Lung (tissue), 12 donors: Measurements from ENCODE around the gene ZNF136. TPM values are rescaled to one million over a fixed set of nuclear protein-coding genes. Genes with fewer than 3 reads are reported as not detected.

Experiments used
- ATAC-seq: fragments of 200-7000 bp; cut with Tn5 transposase; one replicate; pipeline ENCODE4 v1.9.1; 2020; ENCODE audit warnings: moderate number of reproducible peaks; ENCODE audit not compliant: insufficient read depth, low FRiP score
- DNase-seq, 3 donors: peaks; one replicate each; pipeline ENCODE4 v3.0.0-alpha.2; 2013 to 2017
- H3K27ac ChIP-seq, 2 donors: one replicate each; pipeline ENCODE4 v1.5.1; 2013; ENCODE audit warnings: mild to moderate bottlenecking in 2 of 2, moderate library complexity in 2 of 2, control low read depth in 1 of 2, inconsistent platforms in 1 of 2, low read depth in 1 of 2, low read length in 1 of 2
- H3K27me3 ChIP-seq, 3 donors: one replicate each; pipeline ENCODE4 v1.5.1; 2013; ENCODE audit warnings: low read length in 2 of 3; ENCODE audit not compliant: control insufficient read depth in 3 of 3, insufficient read depth in 3 of 3
- H3K36me3 ChIP-seq, 4 donors: one replicate each; pipeline ENCODE4 v1.5.1; 2013; ENCODE audit warnings: low read length in 4 of 4, mild to moderate bottlenecking in 1 of 4, moderate library complexity in 1 of 4; ENCODE audit not compliant: control insufficient read depth in 4 of 4, insufficient read depth in 4 of 4
- H3K4me1 ChIP-seq, 5 donors: one replicate each; pipeline ENCODE4 v1.5.1; 2013; ENCODE audit warnings: low read length in 5 of 5, mild to moderate bottlenecking in 2 of 5, moderate library complexity in 1 of 5; ENCODE audit not compliant: control insufficient read depth in 5 of 5, insufficient read depth in 5 of 5
- H3K4me3 ChIP-seq: one replicate; pipeline ENCODE4 v1.5.1; 2013; ENCODE audit warnings: mild to moderate bottlenecking, control low read depth, moderate library complexity
- H3K9ac ChIP-seq, 2 donors: one replicate each; pipeline ENCODE4 v1.5.1; 2013; ENCODE audit warnings: low read length in 2 of 2, control low read depth in 1 of 2; ENCODE audit not compliant: insufficient read depth in 1 of 2
- H3K9me3 ChIP-seq, 4 donors: one replicate each; pipeline ENCODE4 v1.5.1; 2013; ENCODE audit warnings: low read length in 3 of 4, mild to moderate bottlenecking in 1 of 4, moderate library complexity in 1 of 4; ENCODE audit not compliant: control insufficient read depth in 4 of 4, insufficient read depth in 3 of 4
- WGBS, 2 donors: extraction: QIAGEN DNeasy Blood & Tissue Kit; methylation state at CpG; one replicate each; pipeline ENCODE4 v1.1.7; 2013; 5-methylcytosine and 5-hydroxymethylcytosine counted together
- polyA plus RNA-seq, 2 donors: library from polyadenylated mRNA; stranded (reverse); fragments of 200-250 nt; gene quantifications; one replicate each; pipeline ENCODE4 v1.2.1, GENCODE V29; 2013
- total RNA-seq, 2 donors: library from RNA; depleted of rRNA in 1 of 2; stranded (reverse); fragments of >200 nt in 1 of 2; gene quantifications; one replicate each; pipeline ENCODE4 v1.2.1, GENCODE V29; 2014 to 2021
- TF ChIP-seq, protein P1 (sequence below): IDR thresholded peaks from 2 replicates; pipeline ENCODE4 v1.5.1; 2012; ENCODE audit warnings: mild to moderate bottlenecking; ENCODE audit errors: control extremely low read depth, extremely low read depth
- donor health status: control.
- donor health status: control.
- donor health status: Bipolar disorder and iron deficiency.
- donor health status: healthy.
- donor health status: DM: yes; HTN: yes; CAD: no.

The ZNF136 gene
- total and polyA plus RNA-seq, 4 donors: 4.1 to 24.3 (median 5.9) TPM

DNA sequence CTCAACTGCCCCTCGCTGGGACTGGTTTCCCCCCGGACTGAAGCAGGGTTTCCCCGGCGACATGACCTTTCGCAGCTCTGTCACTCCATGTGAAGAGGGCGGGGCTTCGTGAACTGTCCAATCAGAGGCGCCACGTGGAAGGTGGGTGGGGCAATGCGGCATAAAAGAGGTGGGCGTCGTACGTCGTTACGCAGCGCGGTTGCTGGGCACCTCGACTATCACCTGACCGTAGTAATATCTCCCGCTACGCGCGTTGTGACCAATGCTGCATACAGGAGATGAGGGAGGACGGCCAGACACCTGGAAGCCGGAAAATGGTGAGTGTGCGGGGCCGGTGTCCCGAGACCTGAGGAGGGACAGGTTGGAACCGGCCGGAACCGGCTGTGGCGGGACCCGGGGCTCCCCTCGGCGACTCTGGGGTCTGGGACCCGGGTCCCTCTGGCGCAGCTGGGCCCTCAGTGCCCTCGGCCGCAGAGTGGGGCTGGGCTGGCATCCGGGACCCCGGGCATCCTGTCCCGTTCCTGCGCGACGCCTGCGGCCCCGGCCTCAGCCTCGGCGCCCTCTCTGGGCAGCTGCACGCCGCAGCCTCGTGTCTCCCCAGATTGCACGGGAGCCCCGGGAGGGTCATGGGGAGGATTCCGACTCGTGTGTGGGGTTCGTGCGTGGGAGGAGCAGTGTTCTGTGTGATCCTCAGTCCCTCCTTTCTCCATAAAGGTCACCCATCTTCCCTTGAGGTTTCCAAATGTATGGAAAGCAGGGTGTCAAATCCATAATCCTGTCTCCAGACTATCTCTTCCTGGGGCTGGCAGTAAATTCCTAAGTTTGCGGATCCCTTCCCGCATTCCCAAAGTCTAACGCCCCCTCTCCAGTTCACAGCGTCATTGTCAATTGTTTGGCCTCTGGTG lies 32.2 kb downstream of the ZNF136 start:
- ATAC-seq: peak; percentile 75
- H3K27ac ChIP-seq: peak overlapping the region; percentile 59 to 64
- peak overlapping the region; percentile 65 for H3K4me3 ChIP-seq
- H3K36me3 ChIP-seq: peaks cover 3 to 8% (median 6%) of the 10 kb centered on the region in 4 donors
- TF ChIP-seq, protein P1, sequence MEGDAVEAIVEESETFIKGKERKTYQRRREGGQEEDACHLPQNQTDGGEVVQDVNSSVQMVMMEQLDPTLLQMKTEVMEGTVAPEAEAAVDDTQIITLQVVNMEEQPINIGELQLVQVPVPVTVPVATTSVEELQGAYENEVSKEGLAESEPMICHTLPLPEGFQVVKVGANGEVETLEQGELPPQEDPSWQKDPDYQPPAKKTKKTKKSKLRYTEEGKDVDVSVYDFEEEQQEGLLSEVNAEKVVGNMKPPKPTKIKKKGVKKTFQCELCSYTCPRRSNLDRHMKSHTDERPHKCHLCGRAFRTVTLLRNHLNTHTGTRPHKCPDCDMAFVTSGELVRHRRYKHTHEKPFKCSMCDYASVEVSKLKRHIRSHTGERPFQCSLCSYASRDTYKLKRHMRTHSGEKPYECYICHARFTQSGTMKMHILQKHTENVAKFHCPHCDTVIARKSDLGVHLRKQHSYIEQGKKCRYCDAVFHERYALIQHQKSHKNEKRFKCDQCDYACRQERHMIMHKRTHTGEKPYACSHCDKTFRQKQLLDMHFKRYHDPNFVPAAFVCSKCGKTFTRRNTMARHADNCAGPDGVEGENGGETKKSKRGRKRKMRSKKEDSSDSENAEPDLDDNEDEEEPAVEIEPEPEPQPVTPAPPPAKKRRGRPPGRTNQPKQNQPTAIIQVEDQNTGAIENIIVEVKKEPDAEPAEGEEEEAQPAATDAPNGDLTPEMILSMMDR: no peak
- no peaks in the 10 kb centered on the region for H3K27me3 ChIP-seq
- peaks cover 0 to 8% (median 2%) of the 10 kb centered on the region in 5 donors for H3K4me1 ChIP-seq
- peaks cover 0 to 28% (median 2%) of the 10 kb centered on the region in 4 donors for H3K9me3 ChIP-seq
- peak; percentile 93 to 94 (median 93) for DNase-seq
- H3K9ac ChIP-seq: peak overlapping the region; percentile 52 to 73
- WGBS, 2 donors: 1 to 4% methylated on average over 48 to 62 of the region's 62 CpGs

GRCh38 chr19:12198136-12198535 lies 35.2 kb downstream of the ZNF136 start:
- peaks cover 0 to 8% (median 2%) of the 10 kb centered on the region in 5 donors for H3K4me1 ChIP-seq
- no peak for ATAC-seq
- H3K27me3 ChIP-seq: no peaks in the 10 kb centered on the region
- TF ChIP-seq, protein P1: no peak
- H3K9ac ChIP-seq: no peak overlapping the region
- H3K36me3 ChIP-seq: no peaks in the 10 kb centered on the region
- peaks cover 0 to 21% (median 2%) of the 10 kb centered on the region in 4 donors for H3K9me3 ChIP-seq
- DNase-seq: no peak
- H3K4me3 ChIP-seq: no peak overlapping the region
- no peak overlapping the region for H3K27ac ChIP-seq

GRCh38 chr19:12199757-12200419 lies 37.0 kb downstream of the ZNF136 start:
- Histone ChIP-seq H3K4me1 (peaks cover 0 to 8% (median 2%) of the 10 kb centered on the region in 5 donors), H3K27me3 (no peaks in the 10 kb centered on the region), H3K27ac (no peak overlapping the region), H3K9ac (no peak overlapping the region), H3K36me3 (peaks cover 0 to 4% (median 0%) of the 10 kb centered on the region in 4 donors), H3K4me3 (no peak overlapping the region), H3K9me3 (peaks cover 0 to 14% (median 2%) of the 10 kb centered on the region in 4 donors)
- 29 to 45% methylated on average over 3 of the region's 3 CpGs for WGBS, 2 donors
- TF ChIP-seq, protein P1: no peak
- ATAC-seq (no peak), DNase-seq (no peak)
